Muscle of arm (tissue), 12 donors: ENCODE data around the gene DOCK8. TPM values are rescaled to one million over a fixed set of nuclear protein-coding genes. Genes with fewer than 3 reads are reported as not detected.

Source experiments
- DNase-seq: peaks from one replicate; pipeline ENCODE4 v3.0.0-alpha.2; 2013
- polyA plus RNA-seq, 12 donors: library from polyadenylated mRNA; unstranded; fragments of 120-200 nt; gene quantifications; one replicate each; pipeline ENCODE4 v1.2.1, GENCODE V29; 2013; ENCODE audit not compliant: insufficient read length in 12 of 12

The DOCK8 gene
- polyA plus RNA-seq, 12 donors = 2.4 to 20.5 (median 5.8) TPM; not detected in 1

- DNase-seq = no peak
These were observed 245.1 kb downstream of the DOCK8 start for GRCh38 chr9:459491-460444.

DNA sequence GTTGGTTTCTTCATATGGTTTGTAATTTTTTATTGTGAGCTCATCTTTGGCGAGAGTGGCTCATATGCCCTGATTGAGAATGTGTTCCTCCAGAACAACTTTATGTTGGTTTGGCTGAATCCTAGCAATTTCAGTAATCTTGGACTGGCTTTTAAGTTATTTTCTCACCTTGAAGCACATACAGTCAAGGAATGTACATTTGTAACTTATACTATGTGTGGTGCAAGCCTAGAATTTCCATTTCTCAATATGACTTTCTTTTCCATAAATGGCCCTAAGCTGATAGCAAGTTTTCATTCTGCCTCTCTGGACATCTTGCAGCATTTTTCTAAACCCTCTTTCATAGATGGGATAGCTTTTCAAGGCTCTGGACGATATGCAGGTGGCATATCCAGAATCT lies 247.5 kb downstream of the DOCK8 start:
- no peak for DNase-seq

- DNase-seq = no peak
These were observed 247.9 kb downstream of the DOCK8 start for GRCh38 chr9:462606-463005.

DNA sequence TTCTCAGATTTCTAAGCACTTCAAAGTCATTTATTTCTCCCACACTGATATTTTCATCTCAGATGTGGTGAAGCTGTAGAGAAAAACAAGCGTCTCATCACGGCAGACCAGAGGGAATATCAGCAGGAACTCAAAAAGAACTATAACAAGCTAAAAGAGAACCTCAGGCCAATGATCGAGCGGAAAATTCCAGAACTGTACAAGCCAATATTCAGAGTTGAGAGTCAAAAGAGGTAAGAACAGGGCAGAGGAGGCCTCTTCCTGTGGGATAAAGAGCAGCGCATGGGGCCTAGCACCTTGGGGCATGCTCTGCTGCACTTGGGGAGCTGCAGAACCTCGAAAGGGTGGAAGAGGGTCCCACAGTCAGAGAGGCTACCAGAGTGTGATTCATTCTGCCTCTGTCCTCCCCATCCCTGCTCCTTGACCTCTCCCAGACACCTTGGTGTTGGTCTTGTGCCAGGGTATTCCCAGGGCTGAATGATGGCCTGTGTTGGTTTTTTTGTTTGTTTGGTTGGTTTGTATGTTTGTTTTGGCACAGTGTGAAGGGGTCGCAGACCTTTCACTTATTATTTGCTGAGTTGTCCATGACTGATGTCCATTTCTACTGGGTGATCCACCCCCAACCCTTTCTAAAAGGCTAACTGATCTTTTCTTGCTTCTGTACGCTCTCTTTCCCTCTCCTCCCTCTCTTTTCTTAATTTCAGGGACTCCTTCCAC lies 248.9 kb downstream of the DOCK8 start:
- DNase-seq = no peak

GRCh38 chr9:466747-467146 lies 252.1 kb downstream of the DOCK8 start:
- no peak for DNase-seq

DNA sequence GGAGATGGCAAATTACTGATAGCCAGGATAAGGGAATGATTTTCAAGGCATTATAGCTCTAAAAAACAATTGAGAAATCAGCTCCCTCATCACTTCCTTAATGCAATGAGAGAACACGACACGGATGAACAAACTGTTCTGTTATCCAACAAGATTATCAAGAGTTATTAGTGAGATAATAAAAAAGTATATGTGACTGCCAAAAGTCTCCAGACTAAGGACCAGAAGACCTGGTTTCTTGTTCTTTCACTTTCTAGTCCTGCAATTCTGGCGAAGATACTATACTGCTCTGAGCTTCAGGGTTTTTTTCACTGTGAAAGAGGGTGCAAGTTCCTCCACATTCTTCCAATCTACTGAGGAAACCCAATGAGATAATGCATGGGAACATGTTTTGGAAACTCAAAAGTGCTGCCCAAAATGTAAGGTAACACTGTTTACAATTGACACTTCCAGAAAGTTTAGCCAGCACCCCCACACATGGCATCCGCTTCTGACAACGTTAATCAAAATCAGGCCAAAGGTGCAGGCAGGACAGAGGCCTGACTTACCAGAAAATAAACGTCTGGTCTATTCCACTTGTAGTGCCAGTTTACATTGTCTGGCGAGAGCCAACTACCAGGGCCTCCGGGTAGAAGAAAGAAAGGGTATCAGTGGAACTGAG lies 254.2 kb downstream of the DOCK8 start:
- DNase-seq = no peak

DNA sequence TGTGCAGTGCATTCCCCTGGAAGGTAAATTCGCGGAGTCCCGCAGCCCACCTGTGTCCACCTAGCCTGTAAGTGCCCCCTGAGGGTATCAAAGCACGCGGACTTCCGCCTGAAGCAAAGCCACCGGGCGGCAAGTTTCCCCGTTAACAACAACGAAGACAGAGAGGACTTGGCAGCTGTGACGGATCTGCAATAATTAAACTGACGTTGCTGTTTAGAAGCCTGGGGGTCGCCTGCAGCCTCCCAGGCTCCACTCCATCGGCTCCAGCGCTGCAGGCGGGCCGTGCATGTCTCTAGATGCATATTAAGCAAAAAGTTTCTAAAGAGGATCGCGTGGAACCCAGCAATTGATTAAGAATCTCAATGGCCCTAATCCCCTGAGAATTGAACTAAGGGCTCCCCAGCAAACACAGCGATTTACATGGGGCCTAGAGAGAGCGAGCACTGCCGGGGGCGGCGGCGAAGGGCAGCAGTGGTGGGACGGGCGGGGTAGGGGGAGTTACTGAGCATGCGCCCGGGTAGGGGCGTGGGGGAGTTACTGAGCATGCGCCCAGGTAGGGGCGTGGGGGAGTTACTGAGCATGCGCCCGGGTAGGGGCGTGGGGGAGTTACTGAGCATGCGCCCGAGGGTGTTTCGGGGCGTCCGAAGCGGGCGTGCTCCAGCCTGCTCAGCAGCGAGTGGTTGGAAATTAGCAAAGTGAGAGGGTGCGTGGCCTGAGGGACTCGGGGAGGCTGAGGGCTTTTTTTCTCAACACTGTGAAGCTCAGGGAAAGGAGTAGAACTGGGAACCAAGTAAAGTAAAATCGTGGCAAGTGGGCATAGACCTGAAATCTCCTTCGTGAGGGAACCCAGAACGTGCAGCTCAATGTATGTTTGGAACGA lies 255.2 kb downstream of the DOCK8 start:
- peak; percentile 91 for DNase-seq

- DNase-seq = no peak
These were observed 256.0 kb downstream of the DOCK8 start for GRCh38 chr9:470552-471194.

DNA sequence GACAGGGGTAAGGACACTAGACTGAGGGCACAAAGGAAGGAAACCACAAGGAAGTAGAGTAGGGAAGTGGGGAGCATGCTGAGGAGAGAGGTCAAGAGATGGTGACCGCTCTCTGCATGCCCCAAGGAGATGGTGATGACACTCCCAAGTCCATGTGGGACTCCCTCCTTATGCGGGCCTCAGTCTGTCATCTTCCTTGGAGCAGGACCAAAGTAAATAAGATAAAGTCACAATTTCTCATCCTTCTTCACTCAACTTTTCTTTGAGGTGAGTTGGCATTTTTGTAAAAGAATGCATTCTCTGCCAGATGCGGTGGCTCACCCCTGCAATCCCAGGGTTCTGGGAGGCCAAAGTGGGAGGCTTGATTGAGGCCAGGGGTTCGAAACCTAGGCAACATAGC lies 256.7 kb downstream of the DOCK8 start:
- DNase-seq = no peak

DNA sequence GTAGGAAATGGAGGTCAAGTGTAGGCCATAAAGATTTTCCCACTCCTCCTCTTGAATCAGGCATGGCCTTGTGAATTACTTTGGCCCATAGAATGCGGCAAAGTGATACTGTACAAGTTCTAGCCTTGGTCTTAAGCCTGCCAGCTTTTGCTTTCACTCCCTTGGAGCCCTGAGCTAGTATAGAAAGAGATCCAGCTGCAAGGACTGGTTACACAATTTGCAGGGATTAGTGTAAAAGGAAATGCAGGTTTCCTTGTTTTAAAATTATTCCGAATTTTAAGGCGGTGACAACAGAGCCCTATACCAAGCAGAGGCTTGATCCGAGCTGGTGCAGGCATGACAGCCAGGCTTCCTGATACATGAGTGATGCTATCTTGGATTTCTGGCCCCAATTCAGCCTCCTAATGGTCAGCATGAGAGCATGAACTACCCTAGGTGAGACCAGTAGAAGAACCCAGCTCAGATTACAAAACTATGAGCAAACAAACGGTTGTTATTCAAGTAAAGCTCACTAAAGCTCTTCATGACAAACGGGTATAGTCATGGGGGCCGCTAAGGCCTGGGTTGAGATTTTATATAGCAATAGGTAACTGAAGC lies 257.9 kb downstream of the DOCK8 start:
- no peak for DNase-seq

DNA sequence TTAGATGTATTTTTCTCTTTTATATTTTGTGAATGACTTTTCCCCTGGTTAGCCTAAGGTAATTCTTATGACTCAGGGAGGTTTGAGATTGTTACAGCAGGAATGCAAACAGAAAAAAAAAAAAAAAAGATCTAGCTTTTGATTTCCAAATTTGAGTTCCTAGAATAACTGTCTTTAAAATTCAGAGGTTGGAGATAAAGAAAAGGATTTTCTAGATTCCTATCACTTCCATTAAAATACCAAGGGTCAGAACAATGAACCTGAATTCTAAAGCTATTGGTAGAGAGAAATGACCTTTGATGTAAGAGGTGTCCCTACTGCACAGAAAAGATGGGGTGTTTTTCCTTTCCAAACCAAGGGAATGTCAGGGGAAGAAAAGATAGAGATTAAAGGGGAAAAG lies 262.5 kb downstream of the DOCK8 start:
- DNase-seq = no peak

DNA sequence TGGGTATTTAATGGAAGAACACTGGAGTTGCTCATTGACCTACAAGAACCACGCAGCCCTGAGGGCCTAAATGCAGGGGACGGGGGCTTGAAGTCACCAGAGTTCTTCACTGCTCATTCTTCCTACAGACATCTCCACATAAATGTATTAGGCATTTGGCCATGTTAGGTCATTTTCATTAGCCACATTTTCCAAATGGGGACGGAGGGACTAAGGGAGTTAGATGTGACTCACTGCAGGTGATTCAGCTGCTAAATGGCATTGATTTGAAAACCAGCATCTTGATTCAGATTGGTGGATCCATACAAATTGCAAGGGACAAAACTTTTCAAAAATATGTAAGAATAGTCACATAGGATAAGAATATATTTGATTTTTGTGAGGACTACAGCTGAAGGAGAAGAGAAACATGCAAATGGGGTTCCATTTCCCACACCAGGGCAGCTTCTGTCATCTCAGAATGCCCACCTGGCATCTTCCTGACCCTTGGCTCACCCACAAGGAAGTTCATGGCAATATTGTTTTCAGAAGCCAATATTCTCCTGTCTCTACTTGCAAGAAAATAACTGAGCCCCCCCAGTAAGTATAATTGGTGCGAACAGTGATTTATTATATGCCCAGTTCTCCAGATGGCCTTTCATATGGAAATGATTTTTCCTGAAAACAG lies 264.8 kb downstream of the DOCK8 start:
- DNase-seq = no peak

DNA sequence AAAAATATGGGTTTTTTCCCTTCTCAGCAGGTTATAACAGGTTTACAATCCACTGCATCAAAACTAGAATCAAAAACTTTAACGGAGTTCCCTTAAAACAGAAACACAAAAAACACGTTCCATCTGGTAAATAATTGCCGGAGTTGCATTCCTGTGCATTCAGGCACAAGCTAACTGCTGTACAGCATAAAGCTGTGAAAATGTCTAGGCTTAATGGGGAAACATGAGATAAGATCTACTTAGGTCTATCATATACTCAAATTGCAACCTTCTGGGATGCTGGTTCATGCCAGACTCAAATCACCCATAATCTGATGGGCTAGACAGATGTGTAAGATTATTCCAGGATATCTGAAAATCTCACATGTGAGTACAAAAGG lies 265.3 kb downstream of the DOCK8 start:
- DNase-seq = no peak

- DNase-seq = no peak
These were observed 268.1 kb downstream of the DOCK8 start for GRCh38 chr9:482739-483138.

DNA sequence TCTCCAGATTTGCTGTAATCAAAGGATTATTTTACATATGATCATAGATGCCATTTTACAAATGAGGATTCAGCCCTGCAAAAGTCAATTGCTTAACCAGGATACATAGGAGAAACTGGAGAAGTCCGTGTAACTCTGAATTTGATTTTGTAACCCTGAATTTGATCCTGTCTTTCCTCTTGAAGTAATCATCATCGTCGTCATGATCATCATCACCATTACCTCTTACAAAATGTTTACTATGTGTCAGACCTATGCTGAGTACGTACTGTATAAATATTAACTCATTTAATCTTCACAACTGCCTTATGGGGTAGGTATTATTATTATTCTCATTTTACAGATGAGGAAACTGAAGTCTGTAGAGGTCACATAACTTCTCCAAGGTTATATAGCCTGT lies 271.5 kb downstream of the DOCK8 start:
- no peak for DNase-seq

GRCh38 chr9:487429-487828 lies 272.8 kb downstream of the DOCK8 start:
- no peak for DNase-seq

DNA sequence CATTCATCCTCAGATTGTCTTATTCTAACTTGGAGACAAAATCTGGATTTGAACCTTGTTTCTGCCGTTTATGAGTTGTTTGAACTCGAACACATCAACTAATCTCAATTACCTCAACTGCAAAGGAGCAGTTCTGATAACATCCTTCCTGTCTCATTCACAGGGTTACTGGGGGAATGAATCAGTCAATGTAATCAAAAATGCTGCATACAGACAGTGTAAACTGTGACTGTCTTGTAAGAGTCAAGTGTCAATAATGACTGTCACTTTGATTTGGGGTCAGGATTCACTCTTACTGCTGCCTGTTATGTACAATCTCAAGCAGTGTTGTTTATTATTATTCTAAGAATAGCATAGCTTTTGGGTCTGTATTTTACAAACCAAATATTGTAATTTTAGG lies 273.8 kb downstream of the DOCK8 start:
- no peak for DNase-seq

DNA sequence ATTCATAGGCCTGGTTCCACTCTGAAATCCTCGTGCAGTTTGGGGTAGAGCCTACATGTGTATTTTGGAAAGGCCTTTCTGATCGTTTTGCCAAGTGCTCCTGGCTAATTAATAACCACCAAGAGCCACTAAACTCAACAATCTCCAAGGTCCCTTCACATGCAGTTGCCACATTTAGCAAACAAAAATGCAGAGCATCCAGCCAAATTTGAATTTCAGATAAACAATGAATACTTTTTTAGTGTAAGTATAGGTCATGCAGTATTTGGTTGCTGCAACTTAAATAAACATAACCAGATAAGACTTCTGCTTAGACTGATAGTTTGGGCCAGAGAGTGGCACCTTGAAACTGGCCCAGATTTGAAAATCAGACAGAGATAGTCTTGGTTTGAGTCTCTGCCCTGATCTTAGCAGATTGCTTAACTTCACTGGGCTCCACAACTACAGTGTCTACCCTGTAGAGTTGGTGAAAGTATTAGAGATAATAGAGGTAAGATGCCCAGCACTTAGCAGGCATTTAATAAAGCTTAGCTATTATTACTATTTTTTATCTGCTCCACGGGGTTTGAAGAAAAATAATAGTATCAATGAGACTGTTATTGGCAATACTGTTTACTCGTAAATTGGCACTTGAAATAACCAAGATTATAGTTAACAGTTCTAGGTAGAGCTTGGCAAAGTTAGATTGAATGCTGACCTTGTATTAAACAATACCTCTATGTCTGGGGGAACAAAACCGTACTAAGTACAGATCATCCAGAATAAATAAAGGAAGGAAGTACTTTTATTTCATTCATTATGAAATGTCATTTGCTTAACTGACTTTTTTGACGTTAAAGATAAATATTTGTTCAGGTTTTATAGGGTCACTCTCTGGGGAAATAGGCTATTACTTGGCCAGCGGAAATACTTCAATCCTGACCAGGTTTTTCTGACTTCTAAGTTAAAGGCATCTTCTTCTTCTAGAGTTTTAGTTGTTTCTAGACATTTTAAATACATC lies 274.8 kb downstream of the DOCK8 start:
- DNase-seq = no peak

DNA sequence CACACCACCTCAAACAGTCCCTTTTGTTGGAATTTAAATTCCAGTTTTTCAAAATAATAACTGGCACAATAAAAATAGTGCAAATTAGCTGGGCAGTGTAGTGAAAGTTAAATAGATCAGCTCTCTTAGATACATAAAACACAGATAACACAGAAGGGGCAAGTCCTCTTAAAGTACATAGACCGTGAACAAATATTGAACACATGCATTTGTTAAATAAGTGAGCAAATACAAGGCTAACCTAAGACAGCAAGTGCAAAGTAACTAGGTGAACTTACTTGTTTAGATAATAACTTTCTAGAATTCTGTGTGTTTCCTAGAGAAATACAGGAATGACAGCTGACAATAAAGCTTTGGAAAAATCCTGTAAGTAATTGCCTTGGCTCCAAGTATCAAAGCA lies 280.1 kb downstream of the DOCK8 start:
- DNase-seq = no peak
